H1 (cell line): ENCODE measurements around the gene DIP2C.

Source experiments
- ASH2L ChIP-seq: fragments of 200-600, 300-600 bp; sonication (generic); IDR thresholded peaks from one replicate; pipeline ENCODE4 v1.7.1; 2017; ENCODE audit warnings: low read length
- EGR1 ChIP-seq: IDR thresholded peaks from 2 replicates; pipeline ENCODE4 v1.6.1; 2011; ENCODE audit warnings: low read depth, low read length, borderline replicate concordance
- EZH2 ChIP-seq: fragments of 200-600 bp; sonication (generic); IDR thresholded peaks from 2 replicates; pipeline ENCODE4 v1.7.1; 2012; ENCODE audit warnings: low read depth, mild to moderate bottlenecking, moderate library complexity, low read length, inconsistent platforms; ENCODE audit not compliant: severe bottlenecking
- GTF2F1 ChIP-seq: IDR thresholded peaks from 2 replicates; pipeline ENCODE4 v1.6.1; 2012; ENCODE audit warnings: low read depth, low read length, improper control_type of control experiment, borderline replicate concordance
- JUN ChIP-seq: IDR thresholded peaks from 2 replicates; pipeline ENCODE4 v1.6.1; 2011; ENCODE audit warnings: low read depth, mild to moderate bottlenecking, improper control_type of control experiment, low read length
- MAFK ChIP-seq: IDR thresholded peaks from 2 replicates; pipeline ENCODE4 v1.6.1; 2012; ENCODE audit warnings: low read depth, mild to moderate bottlenecking, improper control_type of control experiment, low read length
- PHF8 ChIP-seq: fragments of 200-600 bp; sonication (generic); conservative IDR thresholded peaks from 2 replicates; pipeline ENCODE4 v1.7.1; 2012; ENCODE audit warnings: low read depth, mild to moderate bottlenecking, inconsistent platforms, low read length, moderate library complexity
- POLR2A ChIP-seq, 2 experiments: IDR thresholded peaks; 1 replicate in 1 of 2; 2 replicates in 1 of 2; pipeline ENCODE4 v1.6.1; 2011; ENCODE audit warnings: low read depth in 2 of 2, low read length in 2 of 2, mild to moderate bottlenecking in 2 of 2; ENCODE audit errors: control extremely low read depth in 1 of 2
- SIN3A ChIP-seq, 2 experiments: IDR thresholded peaks in 1 of 2; conservative IDR thresholded peaks in 1 of 2; 2 replicates each; pipeline ENCODE4 v1.6.1; 2011 to 2012; ENCODE audit warnings: low read length in 2 of 2, improper control_type of control experiment in 1 of 2, low read depth in 1 of 2, mild to moderate bottlenecking in 1 of 2
- TEAD4 ChIP-seq: IDR thresholded peaks from 2 replicates; pipeline ENCODE4 v1.6.1; 2012; ENCODE audit warnings: low read depth, low read length, inconsistent platforms, mixed read lengths
- TF ChIP-seq, protein P1 (sequence below), 3 experiments: IDR thresholded peaks; 1 replicate in 2 of 3; 2 replicates in 1 of 3; pipeline versions ENCODE4 v1.5.1 to v1.6.1; 2011; ENCODE audit warnings: low read length in 3 of 3, mild to moderate bottlenecking in 3 of 3, inconsistent platforms in 2 of 3, low read depth in 1 of 3, moderate library complexity in 1 of 3; ENCODE audit not compliant: insufficient read depth in 1 of 3; ENCODE audit errors: control extremely low read depth in 1 of 3

DNA sequence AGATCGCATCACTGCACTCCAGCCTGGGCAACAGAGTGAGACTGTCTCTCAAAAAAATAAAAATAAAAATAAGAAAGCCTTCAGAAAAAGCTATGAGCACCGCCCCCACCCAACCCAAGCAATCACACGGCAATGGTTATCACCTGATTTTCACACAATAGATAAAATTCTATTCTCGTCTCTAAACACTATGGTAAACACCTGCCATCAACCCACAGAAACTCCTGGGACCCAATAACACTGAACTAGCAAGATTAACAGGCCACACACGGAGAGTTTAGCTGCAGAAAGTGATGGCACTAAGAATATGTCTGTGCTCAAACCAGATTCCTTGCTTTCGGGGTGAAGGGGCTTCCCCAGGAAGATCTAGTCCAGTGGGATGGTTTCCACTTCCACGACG, 173.8 kb downstream of the DIP2C start:
- no peak for TF ChIP-seq MAFK
- TF ChIP-seq SIN3A (conservative IDR thresholded peaks at IDR 0.05 in 1 of 2, IDR thresholded peaks at IDR 0.05 in 1 of 2; ENCODE audit: low read depth in 1 of 2, low read length in 2 of 2) = no peak
- TF ChIP-seq POLR2A (IDR thresholded peaks at IDR 0.05; ENCODE audit: control extremely low read depth in 1 of 2, low read depth in 2 of 2, low read length in 2 of 2) = no peak
- no peak for TF ChIP-seq JUN
- TF ChIP-seq, protein P1, sequence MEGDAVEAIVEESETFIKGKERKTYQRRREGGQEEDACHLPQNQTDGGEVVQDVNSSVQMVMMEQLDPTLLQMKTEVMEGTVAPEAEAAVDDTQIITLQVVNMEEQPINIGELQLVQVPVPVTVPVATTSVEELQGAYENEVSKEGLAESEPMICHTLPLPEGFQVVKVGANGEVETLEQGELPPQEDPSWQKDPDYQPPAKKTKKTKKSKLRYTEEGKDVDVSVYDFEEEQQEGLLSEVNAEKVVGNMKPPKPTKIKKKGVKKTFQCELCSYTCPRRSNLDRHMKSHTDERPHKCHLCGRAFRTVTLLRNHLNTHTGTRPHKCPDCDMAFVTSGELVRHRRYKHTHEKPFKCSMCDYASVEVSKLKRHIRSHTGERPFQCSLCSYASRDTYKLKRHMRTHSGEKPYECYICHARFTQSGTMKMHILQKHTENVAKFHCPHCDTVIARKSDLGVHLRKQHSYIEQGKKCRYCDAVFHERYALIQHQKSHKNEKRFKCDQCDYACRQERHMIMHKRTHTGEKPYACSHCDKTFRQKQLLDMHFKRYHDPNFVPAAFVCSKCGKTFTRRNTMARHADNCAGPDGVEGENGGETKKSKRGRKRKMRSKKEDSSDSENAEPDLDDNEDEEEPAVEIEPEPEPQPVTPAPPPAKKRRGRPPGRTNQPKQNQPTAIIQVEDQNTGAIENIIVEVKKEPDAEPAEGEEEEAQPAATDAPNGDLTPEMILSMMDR (IDR thresholded peaks at IDR 0.05; ENCODE audit: control extremely low read depth in 1 of 3, insufficient read depth in 1 of 3, low read depth in 1 of 3, low read length in 3 of 3) = no peak
- no peak for TF ChIP-seq EGR1
- no peak for TF ChIP-seq PHF8
- TF ChIP-seq ASH2L = no peak
- TF ChIP-seq GTF2F1 = no peak
- no peak for TF ChIP-seq TEAD4
- TF ChIP-seq EZH2 = no peak
